ENCODE results near the gene KRT25. TPM values are rescaled to one million over a fixed set of nuclear protein-coding genes. Genes with fewer than 3 reads are reported as not detected.
"Not testable (repeated sequence)": the region's sequence is repeated elsewhere in the genome, so short reads cannot be mapped to it uniquely, and the experiment has no call there.

KRT25 gene
- total RNA-seq, 2 experiments from 2014 or later, result not detected

DNA sequence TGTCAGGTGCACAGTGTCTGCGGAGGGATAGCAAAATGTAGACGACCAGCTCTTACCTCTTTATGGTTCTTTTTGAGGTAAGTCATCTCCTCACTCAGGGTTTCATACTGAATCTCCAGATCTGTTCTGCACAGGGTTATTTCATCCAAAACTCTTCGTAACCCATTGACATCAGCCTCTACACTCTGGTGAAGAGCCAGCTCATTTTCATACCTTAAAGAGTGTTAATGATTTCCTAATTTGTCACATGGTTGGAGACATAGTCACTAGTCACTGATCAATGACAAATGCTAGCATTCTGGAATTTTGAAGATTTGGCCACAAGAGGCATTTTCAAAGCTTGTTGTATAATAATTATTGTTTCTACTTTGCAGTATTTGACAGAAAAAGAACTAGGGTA is 1.3 kb downstream of the KRT25 start:
- intact Hi-C loops (cut with DNase I, micrococcal nuclease), result no loop called here
- CTCF ChIA-PET, result no interaction called here
- Mint-ChIP-seq H3K27ac (no peak overlapping the region), H3K4me1 (ENCODE audit: low read depth) (no peaks in the 10 kb centered on the region), H3K36me3 (ENCODE audit: low read depth) (no peaks in the 10 kb centered on the region), H3K27me3 (peaks cover 65% of the 10 kb centered on the region), H3K4me3 (no peak overlapping the region), H3K9me3 (peaks cover 2% of the 10 kb centered on the region)
- POLR2A ChIA-PET, result no interaction called here
- ATAC-seq (ENCODE audit: poor library complexity) (no peak), DNase-seq (no peak)
- H3K4me1 ChIP-seq (ENCODE audit: insufficient read depth, low read length), result no peaks in the 10 kb centered on the region
- TF ChIP-seq, protein P1, sequence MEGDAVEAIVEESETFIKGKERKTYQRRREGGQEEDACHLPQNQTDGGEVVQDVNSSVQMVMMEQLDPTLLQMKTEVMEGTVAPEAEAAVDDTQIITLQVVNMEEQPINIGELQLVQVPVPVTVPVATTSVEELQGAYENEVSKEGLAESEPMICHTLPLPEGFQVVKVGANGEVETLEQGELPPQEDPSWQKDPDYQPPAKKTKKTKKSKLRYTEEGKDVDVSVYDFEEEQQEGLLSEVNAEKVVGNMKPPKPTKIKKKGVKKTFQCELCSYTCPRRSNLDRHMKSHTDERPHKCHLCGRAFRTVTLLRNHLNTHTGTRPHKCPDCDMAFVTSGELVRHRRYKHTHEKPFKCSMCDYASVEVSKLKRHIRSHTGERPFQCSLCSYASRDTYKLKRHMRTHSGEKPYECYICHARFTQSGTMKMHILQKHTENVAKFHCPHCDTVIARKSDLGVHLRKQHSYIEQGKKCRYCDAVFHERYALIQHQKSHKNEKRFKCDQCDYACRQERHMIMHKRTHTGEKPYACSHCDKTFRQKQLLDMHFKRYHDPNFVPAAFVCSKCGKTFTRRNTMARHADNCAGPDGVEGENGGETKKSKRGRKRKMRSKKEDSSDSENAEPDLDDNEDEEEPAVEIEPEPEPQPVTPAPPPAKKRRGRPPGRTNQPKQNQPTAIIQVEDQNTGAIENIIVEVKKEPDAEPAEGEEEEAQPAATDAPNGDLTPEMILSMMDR (IDR thresholded peaks at IDR 0.05), result no peak
- H3K9me3 ChIP-seq (ENCODE audit: control insufficient read depth in 1 of 2, insufficient read depth in 1 of 2, low read length in 2 of 2), result peaks cover 3 to 4% of the 10 kb centered on the region in 2 experiments
- H3K36me3 ChIP-seq (ENCODE audit: insufficient read depth, low read length), result no peaks in the 10 kb centered on the region
- peaks cover 12 to 16% of the 10 kb centered on the region in 2 experiments for H3K27me3 ChIP-seq (ENCODE audit: control insufficient read depth in 1 of 2, insufficient read depth in 2 of 2, low read length in 2 of 2)
- H3K4me3 ChIP-seq (ENCODE audit: low read length), result no peak overlapping the region
- no peak overlapping the region for H3K27ac ChIP-seq (ENCODE audit: low read depth in 1 of 2, low read length in 2 of 2)

DNA sequence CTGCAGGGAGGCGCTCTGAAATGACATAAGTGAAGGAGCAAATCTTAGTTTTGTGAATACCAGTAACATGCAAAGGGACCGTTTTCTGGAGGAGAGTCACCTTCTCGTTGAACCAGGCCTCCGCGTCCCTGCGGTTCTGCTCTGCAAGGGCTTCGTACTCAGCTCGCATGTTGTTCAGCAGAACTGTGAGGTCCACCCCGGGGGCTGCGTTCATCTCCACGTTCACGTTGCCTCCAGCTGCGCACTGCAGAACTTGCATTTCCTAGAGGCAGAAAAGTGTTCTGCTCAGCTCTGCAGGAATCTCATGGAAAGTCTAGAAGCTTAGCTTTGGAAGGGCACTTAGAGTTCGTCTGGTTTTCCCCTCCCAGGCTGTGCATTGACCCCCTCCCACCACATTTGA is 4.1 kb downstream of the KRT25 start:
- Mint-ChIP-seq H3K36me3 (ENCODE audit: low read depth) (no peaks in the 10 kb centered on the region), H3K27me3 (peaks cover 68% of the 10 kb centered on the region), H3K4me3 (no peak overlapping the region), H3K9me3 (no peaks in the 10 kb centered on the region), H3K27ac (no peak overlapping the region), H3K4me1 (ENCODE audit: low read depth) (no peaks in the 10 kb centered on the region)
- intact Hi-C loops (cut with DNase I, micrococcal nuclease), result no loop called here
- H3K27me3 ChIP-seq (ENCODE audit: control insufficient read depth in 1 of 2, insufficient read depth in 2 of 2, low read length in 2 of 2), result peaks cover 12 to 26% of the 10 kb centered on the region in 2 experiments
- ChIA-PET POLR2A (no interaction called here), CTCF (interaction anchor here (0.8 to 1.1 kb wide), 2 partner anchors 10 to 29 kb away, joined by 3 to 4 read pairs; no protein-coding TSS in a partner anchor)
- no peak overlapping the region for H3K4me3 ChIP-seq (ENCODE audit: low read length)
- H3K9me3 ChIP-seq (ENCODE audit: control insufficient read depth in 1 of 2, insufficient read depth in 1 of 2, low read length in 2 of 2), result no peaks in the 10 kb centered on the region
- H3K27ac ChIP-seq (ENCODE audit: low read depth in 1 of 2, low read length in 2 of 2), result no peak overlapping the region
- no peaks in the 10 kb centered on the region for H3K36me3 ChIP-seq (ENCODE audit: insufficient read depth, low read length)
- no peak for DNase-seq
- TF ChIP-seq, protein P1 (IDR thresholded peaks at IDR 0.05), result no peak
- ATAC-seq (ENCODE audit: poor library complexity), result no peak
- H3K4me1 ChIP-seq (ENCODE audit: insufficient read depth, low read length), result no peaks in the 10 kb centered on the region

DNA sequence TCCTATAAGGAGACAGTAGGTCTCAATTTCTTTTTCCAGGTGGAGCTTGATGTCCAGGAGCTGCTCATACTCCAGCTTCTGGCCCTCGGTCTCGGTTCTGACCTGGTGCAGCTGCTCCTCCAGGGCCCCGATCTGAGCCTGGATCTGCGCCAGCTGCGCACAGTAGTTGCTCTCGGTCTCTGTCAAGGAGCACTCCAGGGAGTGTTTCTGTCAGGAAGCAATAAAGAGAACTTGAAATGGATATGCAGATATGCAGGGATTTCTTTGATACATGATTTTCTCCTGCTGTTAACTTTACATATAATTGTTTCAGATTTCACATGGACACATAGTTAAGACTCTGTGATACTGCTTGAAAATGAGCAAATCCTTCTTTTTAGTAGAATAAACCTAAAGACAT is 4.7 kb downstream of the KRT25 start:
- H3K36me3 ChIP-seq (ENCODE audit: insufficient read depth, low read length), result no peaks in the 10 kb centered on the region
- peaks cover 67% of the 10 kb centered on the region for H3K27me3 Mint-ChIP-seq

DNA sequence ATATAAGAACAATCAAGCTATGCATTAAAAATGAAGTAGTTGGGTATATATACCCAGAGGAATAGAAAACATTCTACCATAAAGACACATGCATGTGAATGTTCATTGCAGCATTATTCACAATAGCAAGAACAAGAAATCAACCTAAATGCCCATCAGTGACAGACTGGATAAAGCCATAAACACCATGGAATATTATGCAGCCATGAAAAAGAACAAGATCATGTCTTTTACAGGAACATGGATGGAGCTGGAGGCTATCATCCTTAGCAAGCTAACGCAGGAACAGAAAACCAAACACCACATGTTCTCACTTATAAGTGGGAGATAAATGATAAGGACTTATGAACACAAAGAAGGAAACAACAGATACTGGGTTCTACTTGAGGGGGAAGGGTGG is 6.5 kb downstream of the KRT25 start:
- H3K4me1 ChIP-seq (ENCODE audit: insufficient read depth, low read length); H3K4me3 ChIP-seq (ENCODE audit: low read length); H3K9me3 ChIP-seq (ENCODE audit: control insufficient read depth in 1 of 2, insufficient read depth in 1 of 2, low read length in 2 of 2); H3K9me3 Mint-ChIP-seq; H3K4me1 Mint-ChIP-seq (ENCODE audit: low read depth); CTCF ChIA-PET; H3K36me3 Mint-ChIP-seq (ENCODE audit: low read depth); DNase-seq; H3K4me3 Mint-ChIP-seq; H3K27ac ChIP-seq (ENCODE audit: low read depth in 1 of 2, low read length in 2 of 2); H3K27ac Mint-ChIP-seq; POLR2A ChIA-PET; H3K36me3 ChIP-seq (ENCODE audit: insufficient read depth, low read length); intact Hi-C loops (cut with DNase I, micrococcal nuclease); ATAC-seq (ENCODE audit: poor library complexity): not testable (repeated sequence)
- peaks cover 20 to 34% of the 10 kb centered on the region in 2 experiments for H3K27me3 ChIP-seq (ENCODE audit: control insufficient read depth in 1 of 2, insufficient read depth in 2 of 2, low read length in 2 of 2)
- H3K27me3 Mint-ChIP-seq, result peaks cover 74% of the 10 kb centered on the region

More for the DNA sequence above, 4.7 kb downstream of the KRT25 start:
- Mint-ChIP-seq H3K9me3 (no peaks in the 10 kb centered on the region), H3K4me1 (ENCODE audit: low read depth) (no peaks in the 10 kb centered on the region), H3K36me3 (ENCODE audit: low read depth) (no peaks in the 10 kb centered on the region), H3K4me3 (no peak overlapping the region), H3K27ac (no peak overlapping the region)
- CTCF ChIA-PET, result interaction anchor here (0.8 to 1.1 kb wide), 2 partner anchors 10 to 29 kb away, joined by 3 to 4 read pairs; no protein-coding TSS in a partner anchor
- no peaks in the 10 kb centered on the region for H3K4me1 ChIP-seq (ENCODE audit: insufficient read depth, low read length)
- peaks cover 15 to 30% of the 10 kb centered on the region in 2 experiments for H3K27me3 ChIP-seq (ENCODE audit: control insufficient read depth in 1 of 2, insufficient read depth in 2 of 2, low read length in 2 of 2)
- H3K4me3 ChIP-seq (ENCODE audit: low read length), result no peak overlapping the region
- H3K27ac ChIP-seq (ENCODE audit: low read depth in 1 of 2, low read length in 2 of 2), result no peak overlapping the region
- no peaks in the 10 kb centered on the region for H3K9me3 ChIP-seq (ENCODE audit: control insufficient read depth in 1 of 2, insufficient read depth in 1 of 2, low read length in 2 of 2)
- POLR2A ChIA-PET, result no interaction called here
- intact Hi-C loops (cut with DNase I, micrococcal nuclease), result no loop called here
- ATAC-seq (ENCODE audit: poor library complexity) (no peak), DNase-seq (no peak)
- TF ChIP-seq, protein P1 (IDR thresholded peaks at IDR 0.05), result no peak
